Trophoblast cell (in vitro differentiated cells and primary cell): ENCODE measurements around the gene ABCC6.
"Not testable (repeated sequence)": the region's sequence is repeated elsewhere in the genome, so short reads cannot be mapped to it uniquely, and the experiment has no call there.

Experiments used
- DNase-seq, 2 donors: peaks; one replicate each; pipeline ENCODE4 v3.0.0-alpha.2; 2016
- H2AFZ ChIP-seq: 2 replicates; pipeline ENCODE4 v1.6.1; 2013; ENCODE audit warnings: low read length, moderate library complexity, mild to moderate bottlenecking; ENCODE audit not compliant: insufficient read depth, poor library complexity
- H2AK5ac ChIP-seq: 2 replicates; pipeline ENCODE4 v1.6.1; 2013; ENCODE audit warnings: mild to moderate bottlenecking, low read length
- H2BK120ac ChIP-seq: 2 replicates; pipeline ENCODE4 v1.6.1; 2013; ENCODE audit warnings: low read length, mild to moderate bottlenecking, moderate library complexity; ENCODE audit not compliant: insufficient read depth, poor library complexity
- H2BK12ac ChIP-seq: 2 replicates; pipeline ENCODE4 v1.6.1; 2013; ENCODE audit warnings: mild to moderate bottlenecking, low read length, moderate library complexity
- H2BK5ac ChIP-seq: 2 replicates; pipeline ENCODE4 v1.6.1; 2013; ENCODE audit warnings: low read length, low read depth, moderate library complexity, mild to moderate bottlenecking; ENCODE audit not compliant: poor library complexity
- H3K14ac ChIP-seq: 2 replicates; pipeline ENCODE4 v1.6.1; 2013; ENCODE audit warnings: mild to moderate bottlenecking, low read length
- H3K18ac ChIP-seq: 2 replicates; pipeline ENCODE4 v1.6.1; 2013; ENCODE audit warnings: mild to moderate bottlenecking, low read length
- H3K23ac ChIP-seq: 2 replicates; pipeline ENCODE4 v1.6.1; 2013; ENCODE audit warnings: low read length
- H3K27ac ChIP-seq: 2 replicates; pipeline ENCODE4 v1.5.1; 2013; ENCODE audit warnings: low read depth, mild to moderate bottlenecking, inconsistent platforms, low read length, moderate library complexity
- H3K27me3 ChIP-seq: 2 replicates; pipeline ENCODE4 v1.6.1; 2013; ENCODE audit warnings: inconsistent platforms, mild to moderate bottlenecking, low read length, moderate library complexity; ENCODE audit not compliant: insufficient read depth
- H3K36me3 ChIP-seq, 2 experiments: 1 replicate in 1 of 2; 2 replicates in 1 of 2; pipeline ENCODE4 v1.6.1; 2013; ENCODE audit warnings: low read length in 2 of 2, mild to moderate bottlenecking in 2 of 2, moderate library complexity in 1 of 2; ENCODE audit not compliant: insufficient read depth in 2 of 2, control insufficient read depth in 1 of 2
- H3K4ac ChIP-seq: 2 replicates; pipeline ENCODE4 v1.6.1; 2013; ENCODE audit warnings: low read depth, mild to moderate bottlenecking, low read length, moderate library complexity
- H3K4me1 ChIP-seq, 2 experiments: 1 replicate in 1 of 2; 2 replicates in 1 of 2; pipeline ENCODE4 v1.6.1; 2013; ENCODE audit warnings: low read length in 2 of 2, mild to moderate bottlenecking in 2 of 2, moderate library complexity in 1 of 2; ENCODE audit not compliant: insufficient read depth in 2 of 2, control insufficient read depth in 1 of 2
- H3K4me2 ChIP-seq: 2 replicates; pipeline ENCODE4 v1.6.1; 2013; ENCODE audit warnings: inconsistent platforms, mild to moderate bottlenecking, low read length, moderate library complexity
- H3K4me3 ChIP-seq: 2 replicates; pipeline ENCODE4 v1.5.1; 2013; ENCODE audit warnings: mild to moderate bottlenecking, low read depth, low read length, inconsistent platforms
- H3K79me1 ChIP-seq: one replicate; pipeline ENCODE4 v1.6.1; 2013; ENCODE audit warnings: low read length
- H3K79me2 ChIP-seq: 2 replicates; pipeline ENCODE4 v1.6.1; 2013; ENCODE audit warnings: low read length, mild to moderate bottlenecking; ENCODE audit not compliant: control insufficient read depth, insufficient read depth, poor library complexity
- H3K9ac ChIP-seq: 2 replicates; pipeline ENCODE4 v1.6.1; 2013; ENCODE audit warnings: mild to moderate bottlenecking, low read length
- H3K9me3 ChIP-seq: 2 replicates; pipeline ENCODE4 v1.6.1; 2013; ENCODE audit warnings: low read depth, mild to moderate bottlenecking, control low read depth, inconsistent platforms, low read length; ENCODE audit not compliant: insufficient read depth
- H4K12ac ChIP-seq: 2 replicates; pipeline ENCODE4 v1.6.1; 2013; ENCODE audit warnings: low read depth, mild to moderate bottlenecking, low read length, moderate library complexity
- H4K8ac ChIP-seq: 2 replicates; pipeline ENCODE4 v1.6.1; 2013; ENCODE audit warnings: low read depth, mild to moderate bottlenecking, low read length, moderate library complexity
- H4K91ac ChIP-seq: one replicate; pipeline ENCODE4 v1.6.1; 2013; ENCODE audit warnings: low read depth, mild to moderate bottlenecking, low read length, moderate library complexity
- WGBS: extraction: QIAGEN DNeasy Blood & Tissue Kit; methylation state at CpG from one replicate; pipeline ENCODE4 v1.1.7; 2013; ENCODE audit warnings: missing lambda C conversion rate; ENCODE audit not compliant: insufficient read length, insufficient coverage; ENCODE audit errors: extremely low coverage; 5-methylcytosine and 5-hydroxymethylcytosine counted together

The ABCC6 gene

DNA sequence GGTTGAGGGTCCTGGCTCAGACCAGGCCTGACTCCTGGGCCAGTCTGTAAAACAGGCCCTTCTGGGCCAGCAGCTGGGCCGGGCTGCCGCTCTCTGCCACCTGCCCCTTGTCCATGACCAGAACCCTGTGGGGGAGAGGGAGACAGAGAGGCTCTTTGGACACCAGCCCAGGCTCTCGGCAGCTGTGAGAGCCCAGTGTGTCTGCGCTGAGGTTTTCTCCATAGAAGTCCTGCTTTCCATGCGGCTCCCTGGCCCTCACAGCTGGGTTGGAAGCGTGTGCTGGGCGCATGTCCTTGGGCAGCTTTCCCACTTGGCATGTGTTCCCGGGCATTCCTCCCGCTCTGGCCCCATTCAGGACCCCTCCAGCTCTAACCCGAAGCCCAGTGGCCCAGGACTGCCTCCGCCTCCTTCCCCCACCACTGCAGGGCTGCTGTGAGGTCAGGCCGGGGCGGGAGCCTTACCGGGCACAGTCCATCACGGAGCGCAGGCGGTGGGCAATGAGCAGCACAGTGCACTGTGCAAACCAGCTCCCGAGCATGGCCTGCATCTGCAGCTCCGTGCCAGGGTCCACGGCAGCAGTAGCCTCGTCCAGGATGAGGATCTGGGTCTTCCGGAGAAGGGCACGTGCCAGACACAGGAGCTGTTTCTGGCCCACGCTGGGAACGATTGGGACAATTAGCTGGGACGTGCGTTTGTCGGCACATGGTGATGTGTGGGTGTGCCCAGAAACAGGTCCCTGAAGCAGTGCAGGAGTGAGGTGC lies 73.0 kb downstream of the ABCC6 start:
- H3K27ac ChIP-seq: no peak overlapping the region
- H2AK5ac ChIP-seq: no peak overlapping the region
- H3K4ac ChIP-seq: no peak overlapping the region
- H3K4me1 ChIP-seq: peaks cover 0 to 4% of the 10 kb centered on the region in 2 experiments
- H3K4me2 ChIP-seq: no peak overlapping the region
- H4K91ac ChIP-seq: no peak overlapping the region
- no peak overlapping the region for H2BK12ac ChIP-seq
- DNase-seq: no peak
- no peak overlapping the region for H2BK120ac ChIP-seq
- H3K14ac ChIP-seq: no peak overlapping the region
- H4K8ac ChIP-seq: no peak overlapping the region
- H3K27me3 ChIP-seq: no peaks in the 10 kb centered on the region
- peaks cover 3% of the 10 kb centered on the region for H3K9me3 ChIP-seq
- no peak overlapping the region for H3K4me3 ChIP-seq
- H4K12ac ChIP-seq: no peak overlapping the region
- WGBS: no CpG with 5 or more reads among the region's 28 CpGs
- no peak overlapping the region for H3K23ac ChIP-seq
- H2BK5ac ChIP-seq: no peak overlapping the region
- H3K18ac ChIP-seq: no peak overlapping the region
- no peak overlapping the region for H3K9ac ChIP-seq
- H3K79me1 ChIP-seq: no peaks in the 10 kb centered on the region
- H3K36me3 ChIP-seq: peaks cover 2 to 3% of the 10 kb centered on the region in 2 experiments
- H2AFZ ChIP-seq: no peak overlapping the region
- no peaks in the 10 kb centered on the region for H3K79me2 ChIP-seq

DNA sequence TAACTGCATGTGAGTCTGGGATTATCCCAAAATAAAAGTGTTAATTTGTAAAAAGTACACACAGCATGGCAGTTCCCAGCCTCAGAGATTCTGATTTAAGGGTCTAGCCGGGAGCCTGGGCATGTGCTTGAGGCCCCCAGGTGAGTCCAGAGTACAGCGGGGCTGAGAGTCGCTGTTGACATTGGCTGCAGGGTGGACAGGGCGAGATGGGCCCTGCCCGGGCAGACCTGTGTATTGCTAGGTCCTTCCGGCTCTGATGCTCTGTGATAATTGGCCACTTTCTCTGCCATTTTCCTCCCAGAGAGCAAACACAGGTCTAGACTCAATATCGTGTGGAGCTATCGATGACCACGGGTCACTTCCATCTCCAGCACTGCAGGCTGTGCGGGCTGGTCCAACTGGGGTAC lies 73.6 kb downstream of the ABCC6 start:
- H3K14ac ChIP-seq: no peak overlapping the region
- H3K4me3 ChIP-seq: no peak overlapping the region
- DNase-seq: no peak
- H3K9ac ChIP-seq: no peak overlapping the region
- no peaks in the 10 kb centered on the region for H3K27me3 ChIP-seq
- H2BK120ac ChIP-seq: no peak overlapping the region
- peaks cover 2 to 3% of the 10 kb centered on the region in 2 experiments for H3K36me3 ChIP-seq
- H3K23ac ChIP-seq: no peak overlapping the region
- no peak overlapping the region for H3K27ac ChIP-seq
- no peak overlapping the region for H3K4ac ChIP-seq
- no peak overlapping the region for H3K18ac ChIP-seq
- no peak overlapping the region for H2BK12ac ChIP-seq
- no peak overlapping the region for H4K91ac ChIP-seq
- peaks cover 0 to 4% of the 10 kb centered on the region in 2 experiments for H3K4me1 ChIP-seq
- no peaks in the 10 kb centered on the region for H3K79me1 ChIP-seq
- no peak overlapping the region for H4K8ac ChIP-seq
- no peak overlapping the region for H2AFZ ChIP-seq
- peaks cover 2% of the 10 kb centered on the region for H3K9me3 ChIP-seq
- H2BK5ac ChIP-seq: no peak overlapping the region
- H2AK5ac ChIP-seq: no peak overlapping the region
- no CpG with 5 or more reads among the region's 10 CpGs for WGBS
- H3K4me2 ChIP-seq: no peak overlapping the region
- H3K79me2 ChIP-seq: no peaks in the 10 kb centered on the region
- no peak overlapping the region for H4K12ac ChIP-seq

DNA sequence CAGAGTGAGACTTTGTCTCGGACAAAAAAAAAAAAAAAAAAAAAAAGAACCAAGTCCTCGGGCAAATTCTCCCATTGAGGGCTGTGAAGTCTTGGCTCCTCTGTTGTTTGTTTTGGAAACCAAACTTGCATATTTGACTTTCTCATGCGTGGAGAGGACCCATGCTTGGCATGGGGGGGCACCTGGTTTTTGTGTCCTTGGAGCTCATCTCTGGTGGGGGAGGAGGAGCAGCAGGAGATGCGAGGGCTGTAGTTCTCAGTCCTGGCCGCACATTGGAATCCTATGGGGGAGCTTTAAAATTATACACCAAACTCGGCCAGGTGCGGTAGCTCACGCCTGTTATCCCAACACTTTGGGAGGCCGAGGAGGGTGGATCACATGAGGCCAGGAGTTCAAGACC lies 74.5 kb downstream of the ABCC6 start:
- Histone ChIP-seq H3K27ac (no peak overlapping the region), H2AFZ (no peak overlapping the region), H3K9me3 (no peaks in the 10 kb centered on the region), H3K4me1 (peaks cover 0 to 4% of the 10 kb centered on the region in 2 experiments), H3K79me2 (no peaks in the 10 kb centered on the region), H4K91ac (no peak overlapping the region), H3K36me3 (peaks cover 3 to 5% of the 10 kb centered on the region in 2 experiments), H3K4ac (no peak overlapping the region), H3K14ac (no peak overlapping the region), H3K4me2 (no peak overlapping the region), H3K4me3 (no peak overlapping the region), H2BK120ac (no peak overlapping the region), H3K9ac (no peak overlapping the region), H2BK12ac (no peak overlapping the region), H4K12ac (no peak overlapping the region), H3K79me1 (no peaks in the 10 kb centered on the region), H2BK5ac (no peak overlapping the region), H3K18ac (no peak overlapping the region), H4K8ac (no peak overlapping the region), H2AK5ac (no peak overlapping the region), H3K27me3 (no peaks in the 10 kb centered on the region), H3K23ac (no peak overlapping the region)
- WGBS: no CpG with 5 or more reads among the region's 9 CpGs
- DNase-seq: no peak

DNA sequence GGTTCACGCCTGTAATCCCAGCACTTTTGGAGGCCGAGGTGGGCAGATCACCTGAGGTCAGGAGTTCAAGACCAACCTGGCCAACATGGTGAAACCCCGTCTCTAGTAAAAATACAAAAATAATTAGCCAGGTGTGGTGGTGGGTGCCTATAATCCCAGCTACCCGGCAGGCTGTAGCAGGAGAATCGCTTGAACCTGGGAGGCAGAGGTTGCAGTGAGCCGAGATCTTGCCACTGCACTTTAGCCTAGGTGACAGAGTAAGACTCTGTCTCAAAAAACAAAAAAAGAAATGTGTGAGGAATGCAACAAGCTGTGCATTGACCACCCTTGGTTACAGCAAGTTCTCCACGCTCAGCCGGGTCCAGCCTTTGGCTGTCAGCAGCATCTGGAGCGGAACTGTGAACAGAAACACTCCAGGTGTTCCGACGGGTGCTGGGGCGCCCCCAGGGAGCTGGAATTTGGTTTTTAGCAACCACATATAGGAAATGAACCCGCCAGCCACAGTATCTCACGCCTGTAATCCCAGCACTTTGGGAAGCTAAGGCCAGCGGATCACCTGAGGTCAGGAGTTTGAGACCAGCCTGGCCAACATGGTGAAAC lies 75.2 kb downstream of the ABCC6 start:
- not testable (repeated sequence) for H3K14ac ChIP-seq, H3K4ac ChIP-seq, H3K27me3 ChIP-seq, H2BK12ac ChIP-seq, H3K36me3 ChIP-seq, H2BK5ac ChIP-seq, H4K91ac ChIP-seq, H3K9me3 ChIP-seq, H3K4me1 ChIP-seq, H2AK5ac ChIP-seq, H3K4me2 ChIP-seq, H4K12ac ChIP-seq, H3K18ac ChIP-seq, H2BK120ac ChIP-seq, DNase-seq, H3K79me2 ChIP-seq, H2AFZ ChIP-seq, H3K4me3 ChIP-seq, H3K23ac ChIP-seq, H3K9ac ChIP-seq, H3K27ac ChIP-seq, H4K8ac ChIP-seq, H3K79me1 ChIP-seq
- WGBS: no CpG with 5 or more reads among the region's 15 CpGs
